Measurements from ENCODE around the gene CUX1. TPM values are rescaled to one million over a fixed set of nuclear protein-coding genes. Genes with fewer than 3 reads are reported as not detected.

CUX1 gene
- total RNA-seq, 1 experiment from 2014 or later, result 47.6 TPM

DNA sequence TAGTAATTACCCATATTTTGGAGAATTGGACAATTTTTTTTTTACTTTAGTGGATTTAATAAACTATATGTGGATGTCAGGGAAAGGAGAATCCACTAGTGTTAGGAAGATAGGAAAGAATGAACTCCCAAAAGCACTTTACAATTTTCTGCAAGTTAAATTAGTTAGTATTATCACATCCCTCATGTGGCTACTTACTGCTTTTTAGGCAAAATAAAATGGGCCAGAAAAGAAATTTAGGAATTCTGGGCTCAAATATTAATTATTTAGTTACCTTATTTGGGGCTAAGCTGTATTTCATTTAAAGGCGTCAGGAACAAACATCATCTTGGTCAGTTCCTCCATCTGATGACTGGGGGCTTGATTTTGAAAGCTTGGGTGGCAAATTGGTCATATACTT lies 4.8 kb upstream of the CUX1 start:
- POLR2A ChIA-PET, result interaction anchor here (0.6 to 1.3 kb wide), 2 partner anchors 11 to 238 kb away, joined by 3 read pairs; no protein-coding TSS in a partner anchor
- Mint-ChIP-seq H3K4me3 (ENCODE audit: unreplicated experiment) (no peak overlapping the region), H3K36me3 (ENCODE audit: insufficient read depth, unreplicated experiment) (no peaks in the 10 kb centered on the region)

GRCh38 chr7:101813402-101814019 lies 3.9 kb upstream of the CUX1 start:
- no peak for DNase-seq (ENCODE audit: unreplicated experiment)
- H3K9me3 Mint-ChIP-seq (ENCODE audit: unreplicated experiment), result no peaks in the 10 kb centered on the region
- H3K36me3 Mint-ChIP-seq (ENCODE audit: insufficient read depth, unreplicated experiment), result no peaks in the 10 kb centered on the region
- intact Hi-C loops (cut with micrococcal nuclease), result loop anchor here (1.0 to 2.0 kb wide), 5 partner anchors 69 to 423 kb away; no protein-coding TSS in a partner anchor
- CTCF ChIA-PET, result interaction anchor here (0.6 to 1.6 kb wide), 5 partner anchors 124 to 461 kb away, joined by 3 to 4 read pairs (median 4); no protein-coding TSS in a partner anchor
- peaks cover 8% of the 10 kb centered on the region for H3K4me1 Mint-ChIP-seq (ENCODE audit: insufficient read depth, unreplicated experiment)
- no peak for TF ChIP-seq CTCF (IDR thresholded peaks at IDR 0.05; ENCODE audit: unreplicated experiment)
- POLR2A ChIA-PET, result interaction anchor here (0.8 to 1.0 kb wide), 2 partner anchors 107 to 210 kb away, joined by 3 to 4 read pairs; no protein-coding TSS in a partner anchor
- no TSS peak for BruUV-seq (replicated peaks)
- H3K4me3 Mint-ChIP-seq (ENCODE audit: unreplicated experiment), result peak overlapping the region; percentile 78
- H3K27ac Mint-ChIP-seq (ENCODE audit: low read depth, unreplicated experiment), result no peak overlapping the region
- H3K27me3 Mint-ChIP-seq (ENCODE audit: insufficient read depth, unreplicated experiment), result no peaks in the 10 kb centered on the region

More for the DNA sequence above, 4.8 kb upstream of the CUX1 start:
- Mint-ChIP-seq H3K27ac (ENCODE audit: low read depth, unreplicated experiment) (no peak overlapping the region), H3K27me3 (ENCODE audit: insufficient read depth, unreplicated experiment) (no peaks in the 10 kb centered on the region), H3K9me3 (ENCODE audit: unreplicated experiment) (no peaks in the 10 kb centered on the region), H3K4me1 (ENCODE audit: insufficient read depth, unreplicated experiment) (peaks cover 5% of the 10 kb centered on the region)
- CTCF ChIA-PET, result interaction anchor here (0.6 to 0.7 kb wide), 2 partner anchors 24 to 461 kb away, joined by 4 to 8 read pairs; no protein-coding TSS in a partner anchor
- intact Hi-C loops (cut with micrococcal nuclease), result no loop called here
- no peak for TF ChIP-seq CTCF (IDR thresholded peaks at IDR 0.05; ENCODE audit: unreplicated experiment)
- DNase-seq (ENCODE audit: unreplicated experiment), result no peak
- BruUV-seq (replicated peaks), result no TSS peak

GRCh38 chr7:101814081-101814990 lies 3.1 kb upstream of the CUX1 start:
- TF ChIP-seq CTCF (IDR thresholded peaks at IDR 0.05; ENCODE audit: unreplicated experiment), result peak; percentile 48
- POLR2A ChIA-PET, result interaction anchor here (0.7 to 1.1 kb wide), 9 partner anchors 9 to 311 kb away, joined by 3 to 6 read pairs (median 4); no protein-coding TSS in a partner anchor
- Mint-ChIP-seq H3K27me3 (ENCODE audit: insufficient read depth, unreplicated experiment) (no peaks in the 10 kb centered on the region), H3K4me3 (ENCODE audit: unreplicated experiment) (peak overlapping the region; percentile 78), H3K9me3 (ENCODE audit: unreplicated experiment) (no peaks in the 10 kb centered on the region), H3K4me1 (ENCODE audit: insufficient read depth, unreplicated experiment) (peaks cover 11% of the 10 kb centered on the region), H3K36me3 (ENCODE audit: insufficient read depth, unreplicated experiment) (no peaks in the 10 kb centered on the region), H3K27ac (ENCODE audit: low read depth, unreplicated experiment) (no peak overlapping the region)
- peak; percentile 54 for DNase-seq (ENCODE audit: unreplicated experiment)
- BruUV-seq (replicated peaks), result no TSS peak
- intact Hi-C loops (cut with micrococcal nuclease), result loop anchor here (1.0 to 2.0 kb wide), 5 partner anchors 68 to 422 kb away; no protein-coding TSS in a partner anchor
- CTCF ChIA-PET, result interaction anchor here (0.6 to 1.6 kb wide), 15 partner anchors 9 to 462 kb away, joined by 3 to 4 read pairs (median 3); no protein-coding TSS in a partner anchor
